ENCODE measurements around the gene SSTR3.

DNA sequence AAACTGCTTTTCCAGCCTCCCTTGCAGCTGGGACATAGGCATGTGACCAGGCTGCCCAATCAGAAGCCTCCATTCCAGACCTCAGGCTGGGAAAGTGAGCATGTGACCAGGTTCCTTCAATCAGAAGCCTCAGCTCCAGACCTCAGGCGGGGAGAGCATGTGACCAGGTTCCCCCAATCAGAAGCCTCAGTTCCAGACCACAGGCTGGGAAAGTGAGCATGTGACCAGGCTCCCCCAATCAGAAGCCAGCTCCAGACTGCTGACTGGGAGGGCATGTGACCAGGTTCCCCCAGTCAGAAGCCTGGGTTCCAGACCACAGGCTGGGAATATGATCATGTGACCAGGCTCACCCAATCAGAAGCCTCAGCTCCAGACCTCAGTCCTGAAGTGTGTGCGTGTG is 50.8 kb downstream of the SSTR3 start:
- TF ChIP-seq, protein P1, sequence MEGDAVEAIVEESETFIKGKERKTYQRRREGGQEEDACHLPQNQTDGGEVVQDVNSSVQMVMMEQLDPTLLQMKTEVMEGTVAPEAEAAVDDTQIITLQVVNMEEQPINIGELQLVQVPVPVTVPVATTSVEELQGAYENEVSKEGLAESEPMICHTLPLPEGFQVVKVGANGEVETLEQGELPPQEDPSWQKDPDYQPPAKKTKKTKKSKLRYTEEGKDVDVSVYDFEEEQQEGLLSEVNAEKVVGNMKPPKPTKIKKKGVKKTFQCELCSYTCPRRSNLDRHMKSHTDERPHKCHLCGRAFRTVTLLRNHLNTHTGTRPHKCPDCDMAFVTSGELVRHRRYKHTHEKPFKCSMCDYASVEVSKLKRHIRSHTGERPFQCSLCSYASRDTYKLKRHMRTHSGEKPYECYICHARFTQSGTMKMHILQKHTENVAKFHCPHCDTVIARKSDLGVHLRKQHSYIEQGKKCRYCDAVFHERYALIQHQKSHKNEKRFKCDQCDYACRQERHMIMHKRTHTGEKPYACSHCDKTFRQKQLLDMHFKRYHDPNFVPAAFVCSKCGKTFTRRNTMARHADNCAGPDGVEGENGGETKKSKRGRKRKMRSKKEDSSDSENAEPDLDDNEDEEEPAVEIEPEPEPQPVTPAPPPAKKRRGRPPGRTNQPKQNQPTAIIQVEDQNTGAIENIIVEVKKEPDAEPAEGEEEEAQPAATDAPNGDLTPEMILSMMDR (IDR thresholded peaks at IDR 0.05): no peak
- no peak for TF ChIP-seq POLR2A (IDR thresholded peaks at IDR 0.05)
- TF ChIP-seq EP300 (IDR thresholded peaks at IDR 0.05): no peak

All from ovary (tissue), 3 donors.